Sigmoid colon (tissue), 4 donors: ENCODE results near the gene NOTCH3.

ENCODE experiments used
- POLR2A ChIP-seq, 2 donors: fragments of 450-650 bp; IDR thresholded peaks; one replicate each; pipeline ENCODE4 v1.6.1; 2016; ENCODE audit warnings: antibody characterized with exemption in 2 of 2, mild to moderate bottlenecking in 2 of 2, moderate library complexity in 2 of 2
- POLR2AphosphoS5 ChIP-seq, 4 donors: sonication (generic); formaldehyde crosslinking; IDR thresholded peaks; one replicate each; pipeline ENCODE4 v1.6.1; 2017; ENCODE audit warnings: antibody characterized with exemption in 4 of 4
- TF ChIP-seq, protein P1 (sequence below), 4 experiments: fragments of 450-650 bp in 3 of 4; fragments of 200-600 bp in 1 of 4; IDR thresholded peaks; one replicate each; pipeline ENCODE4 v1.5.1; 2016 to 2019; ENCODE audit warnings: antibody characterized with exemption in 4 of 4, mild to moderate bottlenecking in 3 of 4, moderate library complexity in 2 of 4

DNA sequence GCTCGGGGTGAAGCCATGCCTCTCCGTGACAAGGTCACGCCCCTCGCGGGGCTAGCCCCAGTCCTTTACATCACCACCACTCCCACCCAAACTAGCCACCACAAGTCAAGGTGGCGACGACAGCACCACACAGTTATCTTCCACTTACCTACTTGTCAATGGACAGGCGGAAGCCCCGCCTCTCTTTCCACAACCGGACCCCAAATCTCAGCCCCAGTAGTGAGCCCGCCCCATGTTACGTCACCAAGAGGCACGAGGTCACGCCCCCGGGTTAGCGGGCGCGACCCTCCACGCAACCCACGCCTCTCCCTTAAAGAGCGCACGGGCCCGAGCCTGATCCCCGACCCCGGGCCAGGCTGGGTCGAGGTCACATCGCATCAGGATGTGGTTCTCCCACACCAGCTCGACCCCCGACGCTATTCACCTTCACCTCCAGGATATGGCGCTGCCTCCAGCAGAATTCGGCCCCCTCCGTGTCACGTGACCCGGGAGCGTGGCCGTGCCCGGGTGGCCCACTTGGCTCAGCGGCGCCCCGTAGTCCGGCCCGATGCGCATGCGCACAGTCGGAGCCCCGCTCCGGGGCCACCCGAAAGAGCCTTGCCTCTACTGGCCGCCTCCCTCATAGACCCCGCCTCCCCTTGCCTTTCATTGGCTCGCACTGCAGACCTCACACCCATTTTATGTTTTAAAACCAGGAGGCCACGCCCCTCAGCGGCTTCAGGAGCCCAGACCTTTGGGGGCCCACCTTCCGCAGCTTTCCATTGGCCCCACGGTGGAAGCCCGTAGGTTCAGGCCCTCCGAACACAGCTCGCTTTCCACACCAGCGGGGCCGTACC is 75.3 kb downstream of the NOTCH3 start:
- TF ChIP-seq, protein P1, sequence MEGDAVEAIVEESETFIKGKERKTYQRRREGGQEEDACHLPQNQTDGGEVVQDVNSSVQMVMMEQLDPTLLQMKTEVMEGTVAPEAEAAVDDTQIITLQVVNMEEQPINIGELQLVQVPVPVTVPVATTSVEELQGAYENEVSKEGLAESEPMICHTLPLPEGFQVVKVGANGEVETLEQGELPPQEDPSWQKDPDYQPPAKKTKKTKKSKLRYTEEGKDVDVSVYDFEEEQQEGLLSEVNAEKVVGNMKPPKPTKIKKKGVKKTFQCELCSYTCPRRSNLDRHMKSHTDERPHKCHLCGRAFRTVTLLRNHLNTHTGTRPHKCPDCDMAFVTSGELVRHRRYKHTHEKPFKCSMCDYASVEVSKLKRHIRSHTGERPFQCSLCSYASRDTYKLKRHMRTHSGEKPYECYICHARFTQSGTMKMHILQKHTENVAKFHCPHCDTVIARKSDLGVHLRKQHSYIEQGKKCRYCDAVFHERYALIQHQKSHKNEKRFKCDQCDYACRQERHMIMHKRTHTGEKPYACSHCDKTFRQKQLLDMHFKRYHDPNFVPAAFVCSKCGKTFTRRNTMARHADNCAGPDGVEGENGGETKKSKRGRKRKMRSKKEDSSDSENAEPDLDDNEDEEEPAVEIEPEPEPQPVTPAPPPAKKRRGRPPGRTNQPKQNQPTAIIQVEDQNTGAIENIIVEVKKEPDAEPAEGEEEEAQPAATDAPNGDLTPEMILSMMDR (IDR thresholded peaks at IDR 0.05): peak in 1 of 4 experiments; percentile 18
- TF ChIP-seq POLR2AphosphoS5 (IDR thresholded peaks at IDR 0.05) (peak; percentile 84 to 94 (median 87)), POLR2A (IDR thresholded peaks at IDR 0.05) (peak in 1 of 2 donors; percentile 46)
